ENCODE data around the gene ATF7.

ATF7 gene

GRCh38 chr12:53516758-53517455, 109.3 kb downstream of the ATF7 start:
- DNase-seq, result no peak

DNA sequence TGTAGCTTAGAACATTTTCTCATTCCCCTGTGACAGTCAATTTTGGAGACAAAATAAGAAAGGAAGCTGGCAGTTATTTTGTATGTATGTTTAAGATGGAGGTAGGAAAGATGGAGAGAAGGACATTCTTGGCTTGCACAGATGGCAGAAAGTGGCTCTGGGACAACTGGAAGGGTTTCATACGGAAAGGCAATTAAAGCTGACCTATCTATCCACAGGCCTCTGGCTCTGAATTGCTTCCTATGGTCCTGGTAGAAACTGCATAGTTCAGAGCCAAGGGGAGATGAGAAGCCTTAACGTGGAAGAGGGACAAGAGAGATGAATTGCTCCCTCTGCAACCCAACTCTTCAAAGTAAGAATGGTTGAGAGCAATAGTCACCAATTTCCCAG, 110.9 kb downstream of the ATF7 start:
- no peak for DNase-seq

GRCh38 chr12:53514628-53515290, 111.4 kb downstream of the ATF7 start:
- no peak for DNase-seq

DNA sequence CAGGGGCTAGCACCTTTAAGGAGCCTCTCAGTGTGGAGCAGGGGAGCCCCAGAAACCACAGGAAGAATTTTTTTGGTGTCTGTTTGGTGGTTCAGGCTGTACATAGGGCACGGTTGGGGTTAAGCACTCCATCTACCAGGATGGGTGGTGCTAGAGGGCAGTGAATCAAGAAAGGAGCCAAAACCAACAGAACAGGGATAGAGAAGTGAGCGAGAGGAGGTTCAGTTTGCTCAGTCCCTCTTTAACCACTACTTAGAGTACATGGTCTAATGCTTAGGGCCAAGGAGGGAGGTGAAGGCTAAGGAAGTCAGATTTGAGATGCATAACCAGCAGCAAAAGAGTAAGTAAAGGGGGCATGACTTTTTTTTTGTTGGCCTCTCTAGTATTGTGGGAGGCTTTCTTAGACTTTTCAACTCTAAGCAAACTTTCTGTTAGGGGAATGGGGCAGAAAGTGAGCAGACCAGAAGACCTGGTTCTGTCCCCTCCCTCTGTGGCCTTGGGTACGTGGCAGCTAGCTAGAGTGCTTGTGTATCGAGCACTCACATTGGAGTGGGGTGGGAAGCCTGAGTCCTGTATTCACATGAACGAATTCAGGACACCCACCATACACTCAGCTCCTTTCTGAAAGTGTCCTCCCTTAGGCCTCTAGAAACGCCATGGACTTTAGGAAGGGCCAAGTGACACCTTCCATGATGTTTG, 112.3 kb downstream of the ATF7 start:
- DNase-seq, result no peak

DNA sequence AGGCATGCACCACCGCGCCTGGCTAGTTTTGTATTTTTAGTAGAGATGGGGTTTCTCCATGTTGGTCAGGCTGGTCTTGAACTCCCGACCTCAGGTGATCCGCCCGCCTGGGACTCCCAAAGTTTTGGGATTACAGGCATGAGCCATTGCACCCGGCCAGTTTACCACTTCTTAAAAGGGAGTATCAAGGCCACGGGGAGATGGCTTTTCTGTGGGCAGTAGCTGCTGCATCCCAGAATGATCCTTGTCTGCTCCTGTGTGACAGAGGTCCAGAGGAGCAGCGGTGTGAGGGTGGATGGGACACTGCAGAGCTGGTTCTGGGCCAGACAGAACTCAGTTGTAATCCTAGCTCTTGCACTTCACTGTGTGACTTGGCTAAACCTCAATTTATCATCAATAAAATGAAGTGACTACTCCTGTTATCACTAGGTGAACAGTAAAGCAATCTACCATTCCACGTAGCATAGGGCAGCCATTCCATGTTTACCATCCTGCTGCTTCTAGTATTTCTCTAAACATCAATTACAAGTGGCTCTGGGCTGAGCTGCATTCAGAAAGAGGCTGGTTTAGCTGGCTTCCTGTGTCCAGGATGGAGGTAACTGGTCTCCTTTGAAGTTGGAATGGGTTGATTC, 115.9 kb downstream of the ATF7 start:
- no peak for DNase-seq

DNA sequence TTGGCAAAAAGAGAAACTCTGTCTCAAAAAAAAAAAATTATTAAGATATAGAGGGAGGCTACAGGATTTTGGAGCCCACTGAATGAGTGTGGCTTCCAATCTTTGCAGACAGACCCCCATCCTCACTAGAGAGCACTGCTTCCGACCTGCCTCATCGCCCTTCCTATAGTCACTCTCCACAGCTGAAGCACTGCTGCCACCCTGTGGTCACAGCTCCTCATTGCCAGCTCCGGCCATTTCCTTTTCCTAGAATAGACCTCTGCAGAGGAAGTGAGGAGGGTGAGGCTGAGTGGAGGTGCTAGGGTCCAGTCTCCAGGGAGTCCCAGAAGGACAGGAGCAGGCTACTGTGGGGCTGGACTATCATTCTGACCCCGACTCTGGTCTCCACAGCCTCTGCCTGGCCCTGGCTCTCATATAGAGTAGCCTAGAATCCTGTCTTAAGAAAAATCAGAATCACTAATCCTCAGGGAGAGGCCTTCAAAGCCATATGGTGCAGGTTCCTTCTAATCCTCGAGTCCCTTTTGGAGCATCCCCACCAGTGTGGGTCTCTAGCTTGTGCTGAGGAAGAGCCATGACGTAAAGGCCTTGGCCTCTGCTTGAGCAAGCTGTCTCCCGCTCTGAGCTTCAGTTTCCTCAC, 117.5 kb downstream of the ATF7 start:
- peak; percentile 79 for DNase-seq

GRCh38 chr12:53507603-53507885, 118.6 kb downstream of the ATF7 start:
- DNase-seq, result no peak

GRCh38 chr12:53506881-53507602, 119.1 kb downstream of the ATF7 start, which contains the start of gene NPFF:
TSS of gene NPFF (minus strand) at chr12:53507484. CDS start at chr12:53507474, 10 bp downstream.
- no peak for DNase-seq

DNA sequence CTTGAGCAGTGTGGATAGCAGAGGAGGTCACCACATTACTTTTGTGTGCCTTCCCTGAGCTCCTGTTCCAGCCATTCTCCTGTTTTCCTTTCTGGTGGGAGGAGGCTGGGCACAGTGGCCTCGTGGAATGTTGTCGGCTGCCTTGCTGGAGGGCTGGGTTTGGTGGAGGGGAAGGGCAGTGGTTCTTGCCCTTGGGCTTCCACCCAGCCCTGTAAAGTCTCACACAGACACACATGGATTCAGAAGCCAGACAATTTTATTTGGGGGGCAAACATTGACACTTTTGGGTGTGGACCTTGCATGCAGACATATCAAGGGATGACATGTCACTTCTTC, 119.8 kb downstream of the ATF7 start:
- DNase-seq, result no peak

- peak; percentile 68 for DNase-seq
Observed at GRCh38 chr12:53505555-53506449, 120.4 kb downstream of the ATF7 start.

DNA sequence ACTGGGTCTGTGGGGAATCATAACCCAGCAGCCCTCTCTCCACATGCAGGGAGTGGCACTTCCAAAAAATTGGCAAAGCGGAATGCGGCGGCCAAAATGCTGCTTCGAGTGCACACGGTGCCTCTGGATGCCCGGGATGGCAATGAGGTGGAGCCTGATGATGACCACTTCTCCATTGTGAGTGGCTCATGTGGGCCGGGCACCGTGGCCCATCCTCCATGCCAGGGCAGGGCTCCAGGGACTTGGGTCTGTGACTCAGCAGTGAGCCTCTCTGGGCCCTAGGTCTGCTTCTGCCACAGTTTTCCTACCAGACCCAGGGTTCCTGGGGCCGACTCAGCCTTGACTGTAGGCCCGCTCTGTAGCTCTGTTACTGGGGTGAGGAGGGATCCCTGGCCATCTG, 121.1 kb downstream of the ATF7 start:
- peak; percentile 62 for DNase-seq

DNA sequence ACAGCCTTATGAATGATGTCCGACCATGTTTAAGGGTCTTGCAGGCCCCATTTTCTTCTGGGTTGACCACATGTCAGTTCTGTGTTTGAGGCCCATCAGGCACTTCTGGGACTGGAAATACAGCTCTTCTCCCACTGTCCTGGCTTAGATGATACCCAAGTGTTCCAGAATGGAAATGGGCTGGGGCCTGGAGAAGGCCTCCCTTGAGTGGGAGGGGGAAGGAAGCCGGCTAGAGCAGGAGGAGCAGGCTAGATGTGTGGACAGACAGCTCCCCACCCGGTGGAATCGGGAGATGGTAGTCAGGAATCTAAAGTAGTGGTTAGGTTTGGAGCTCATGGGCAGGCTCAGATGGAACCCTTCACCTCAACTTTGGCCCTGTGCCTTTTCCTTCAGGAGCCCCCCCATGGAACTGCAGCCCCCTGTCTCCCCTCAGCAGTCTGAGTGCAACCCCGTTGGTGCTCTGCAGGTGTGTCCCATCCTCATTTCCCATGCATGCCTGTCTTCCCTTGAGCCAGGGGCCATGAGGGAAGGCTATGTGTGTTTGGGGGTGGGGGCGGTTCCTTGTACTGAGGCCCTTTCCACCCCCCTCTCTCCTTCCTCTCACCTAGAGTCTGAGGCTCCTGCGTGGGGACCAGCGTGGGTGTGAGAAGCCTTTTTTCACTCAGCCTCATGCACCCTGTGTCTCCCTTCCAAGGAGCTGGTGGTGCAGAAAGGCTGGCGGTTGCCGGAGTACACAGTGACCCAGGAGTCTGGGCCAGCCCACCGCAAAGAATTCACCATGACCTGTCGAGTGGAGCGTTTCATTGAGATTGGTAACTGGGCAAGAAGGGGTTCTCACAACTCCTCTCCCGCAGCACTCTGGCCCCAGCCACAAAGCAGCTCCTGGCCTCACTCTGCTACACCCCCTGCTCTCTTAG, 121.9 kb downstream of the ATF7 start:
- no peak for DNase-seq

GRCh38 chr12:53502983-53503728, 123.0 kb downstream of the ATF7 start:
- no peak for DNase-seq

- no peak for DNase-seq
Observed at GRCh38 chr12:53502331-53502730, 123.9 kb downstream of the ATF7 start.

DNA sequence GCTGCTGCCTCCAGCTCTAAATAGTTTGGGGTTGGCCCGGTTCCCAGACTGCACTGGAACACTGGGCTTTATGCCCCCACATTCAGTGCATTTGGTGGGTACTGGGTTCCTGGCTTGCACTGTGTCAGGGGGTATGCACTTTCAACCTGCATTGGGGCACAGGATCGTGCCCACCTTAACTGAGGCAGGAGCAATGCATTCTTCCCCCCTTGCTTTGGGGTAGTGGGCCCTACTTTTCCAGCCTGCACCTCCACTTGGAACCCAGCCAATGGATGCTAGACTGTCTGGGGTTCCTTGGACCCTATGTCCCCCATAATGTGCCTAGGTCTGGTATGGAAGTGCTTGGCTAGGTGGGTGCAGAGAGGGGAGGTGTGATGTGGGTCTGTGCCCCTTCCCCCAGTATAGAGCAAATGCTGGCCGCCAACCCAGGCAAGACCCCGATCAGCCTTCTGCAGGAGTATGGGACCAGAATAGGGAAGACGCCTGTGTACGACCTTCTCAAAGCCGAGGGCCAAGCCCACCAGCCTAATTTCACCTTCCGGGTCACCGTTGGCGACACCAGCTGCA, 124.5 kb downstream of the ATF7 start:
- DNase-seq, result no peak

DNA sequence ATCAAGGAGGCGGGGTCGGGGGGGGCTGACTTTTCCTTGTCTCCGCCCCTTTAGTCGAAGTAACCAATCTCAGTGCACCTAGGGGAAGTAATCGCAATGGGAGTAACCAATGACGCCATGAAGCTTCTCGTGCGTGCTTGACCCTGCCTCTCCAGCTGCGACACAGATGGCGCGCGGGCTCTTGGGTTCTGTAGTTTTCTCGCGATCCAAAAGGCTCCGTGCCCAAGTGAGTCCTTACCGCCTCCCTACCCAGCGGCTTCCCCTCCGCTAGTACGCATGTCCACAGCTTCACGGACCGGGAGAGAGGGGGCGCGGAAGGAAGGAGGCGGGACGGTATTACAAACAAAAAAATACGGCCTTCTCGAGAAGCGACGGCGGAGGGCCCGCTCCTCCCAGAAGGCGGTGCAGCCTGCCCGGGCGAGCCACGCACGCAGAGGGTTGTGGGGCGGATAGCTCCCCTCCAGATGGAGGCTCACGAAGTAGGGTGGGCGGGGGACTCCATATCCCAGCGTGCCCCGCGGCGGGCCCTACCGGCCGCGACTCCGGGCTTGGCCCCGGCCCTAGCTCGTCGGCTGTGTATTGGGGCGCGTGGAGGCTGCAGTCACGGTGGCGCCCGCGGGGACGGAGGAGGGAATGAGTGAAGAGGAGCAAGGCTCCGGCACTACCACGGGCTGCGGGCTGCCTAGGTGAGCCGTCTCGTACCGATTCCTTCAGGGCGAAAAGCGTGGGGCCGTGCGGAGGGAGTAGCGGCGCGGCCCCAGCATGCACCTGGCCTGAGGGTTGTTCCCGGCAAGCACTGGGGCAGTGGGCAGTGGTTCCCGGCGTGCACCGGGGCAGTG, 125.2 kb downstream of the ATF7 start, which contains the start of gene TARBP2:
TSS of gene TARBP2 (plus strand) at position 508 of the 839 bp plus-strand sequence. CDS start at position 634, 126 bp downstream.
- DNase-seq, result peak; percentile 100

- DNase-seq, result peak; percentile 63
Observed at GRCh38 chr12:53500142-53500775, 125.9 kb downstream of the ATF7 start.

Measured in EL (cell line).